ENCODE measurements around the gene HIRA. TPM values are rescaled to one million over a fixed set of nuclear protein-coding genes. Genes with fewer than 3 reads are reported as not detected.

HIRA gene
- total and polyA plus RNA-seq, 9 of the 15 experiments (the other 6 are each of a cell fraction or from before 2014, with no cell fraction given) = 0.96 to 132 (median 58.4) TPM

GRCh38 chr22:19430890-19431541 lies 517 bp downstream of the HIRA start (continued):
- TF ChIP-seq NR2C2 (CRISPR knock-in tag; IDR thresholded peaks at IDR 0.05) = no peak
- TF ChIP-seq NR2C2 (tag; IDR thresholded peaks at IDR 0.05) = no peak
- TF ChIP-seq PKNOX1 (IDR thresholded peaks at IDR 0.05) = no peak
- no peak for TF ChIP-seq NFE2 (IDR thresholded peaks at IDR 0.05; ENCODE audit: low read depth)
- TF ChIP-seq THAP12 (CRISPR knock-in tag; IDR thresholded peaks at IDR 0.05) = peak; percentile 85; the same call in 1 of the 2 replicates
- TF ChIP-seq ZNF512 (tag; IDR thresholded peaks at IDR 0.05) = no peak
- peak; percentile 72 for TF ChIP-seq HDAC8 (tag; IDR thresholded peaks at IDR 0.05)
- peak; percentile 65 for TF ChIP-seq RBFOX2 (IDR thresholded peaks at IDR 0.05; ENCODE audit: low read depth, low read length)
- peak in 2 of 3 experiments; percentile 58 to 77; a peak in 4 of 6 replicates for TF ChIP-seq CTCF (IDR thresholded peaks at IDR 0.05 in 2 of 3, conservative IDR thresholded peaks at IDR 0.05 in 1 of 3; ENCODE audit: insufficient read depth in 2 of 3, low read depth in 1 of 3, low read length in 3 of 3)
- TF ChIP-seq ZBTB17 (CRISPR knock-in tag; IDR thresholded peaks at IDR 0.05) = peak; percentile 74; the same call in 1 of the 2 replicates
- TF ChIP-seq NFXL1 (CRISPR knock-in tag; IDR thresholded peaks at IDR 0.05) = no peak
- TF ChIP-seq RBM39 (optimal IDR thresholded peaks at IDR 0.05; ENCODE audit: low read depth, low read length) = no peak
- 0 out of 2 replicates have a peak, but pooled peaks have one; percentile 14 for TF ChIP-seq ZNF583 (CRISPR knock-in tag; IDR thresholded peaks at IDR 0.05)
- TF ChIP-seq POLR3G (IDR thresholded peaks at IDR 0.05; ENCODE audit: extremely low read depth, insufficient read length, insufficient replicate concordance) = no peak
